Measurements from ENCODE around the gene ACBD3.
A peak's percentile ranks its signal among the peaks of the same experiment; 100 is the strongest.

ACBD3 gene

GRCh38 chr1:226176870-226177269 lies 9.7 kb downstream of the ACBD3 start:
- no peak overlapping the region for H3K27ac ChIP-seq (ENCODE audit: low read depth, low read length)
- no peak for DNase-seq
- no peak overlapping the region for H4K12ac ChIP-seq (ENCODE audit: low read depth, low read length)
- no peaks in the 10 kb centered on the region for H3K27me3 ChIP-seq (ENCODE audit: insufficient read depth, low read length)
- peaks cover 6% of the 10 kb centered on the region for H3K79me2 ChIP-seq (ENCODE audit: control insufficient read depth, insufficient read depth, low read length, poor library complexity)
- no peak overlapping the region for H2BK5ac ChIP-seq (ENCODE audit: low read depth, low read length, poor library complexity)
- no CpG with 5 or more reads among the region's 8 CpGs for WGBS (ENCODE audit: extremely low coverage, insufficient coverage, insufficient read length)
- H2BK120ac ChIP-seq (ENCODE audit: insufficient read depth, low read length, poor library complexity) = no peak overlapping the region
- H3K79me1 ChIP-seq (ENCODE audit: low read length) = no peaks in the 10 kb centered on the region
- no peak overlapping the region for H3K14ac ChIP-seq (ENCODE audit: low read length)
- H3K18ac ChIP-seq (ENCODE audit: low read length) = no peak overlapping the region
- H3K9me3 ChIP-seq (ENCODE audit: insufficient read depth, low read depth, low read length) = no peaks in the 10 kb centered on the region
- H4K8ac ChIP-seq (ENCODE audit: low read depth, low read length) = no peak overlapping the region
- no peak overlapping the region for H4K91ac ChIP-seq (ENCODE audit: low read depth, low read length)
- no peak overlapping the region for H3K4ac ChIP-seq (ENCODE audit: low read depth, low read length)
- H3K9ac ChIP-seq (ENCODE audit: low read length) = no peak overlapping the region
- H3K4me2 ChIP-seq (ENCODE audit: low read length) = no peak overlapping the region
- no peak overlapping the region for H3K4me3 ChIP-seq (ENCODE audit: low read depth, low read length)
- no peaks in the 10 kb centered on the region for H3K4me1 ChIP-seq (ENCODE audit: control insufficient read depth in 1 of 2, insufficient read depth in 2 of 2, low read length in 2 of 2)
- peaks cover 10 to 13% of the 10 kb centered on the region in 2 experiments for H3K36me3 ChIP-seq (ENCODE audit: control insufficient read depth in 1 of 2, insufficient read depth in 2 of 2, low read length in 2 of 2)
- no peak overlapping the region for H2AFZ ChIP-seq (ENCODE audit: insufficient read depth, low read length, poor library complexity)
- no peak overlapping the region for H3K23ac ChIP-seq (ENCODE audit: low read length)
- no peak overlapping the region for H2AK5ac ChIP-seq (ENCODE audit: low read length)
- H2BK12ac ChIP-seq (ENCODE audit: low read length) = no peak overlapping the region

GRCh38 chr1:226172589-226172988 lies 14.0 kb downstream of the ACBD3 start:
- H3K79me2 ChIP-seq (ENCODE audit: control insufficient read depth, insufficient read depth, low read length, poor library complexity) = peaks cover 4% of the 10 kb centered on the region

DNA sequence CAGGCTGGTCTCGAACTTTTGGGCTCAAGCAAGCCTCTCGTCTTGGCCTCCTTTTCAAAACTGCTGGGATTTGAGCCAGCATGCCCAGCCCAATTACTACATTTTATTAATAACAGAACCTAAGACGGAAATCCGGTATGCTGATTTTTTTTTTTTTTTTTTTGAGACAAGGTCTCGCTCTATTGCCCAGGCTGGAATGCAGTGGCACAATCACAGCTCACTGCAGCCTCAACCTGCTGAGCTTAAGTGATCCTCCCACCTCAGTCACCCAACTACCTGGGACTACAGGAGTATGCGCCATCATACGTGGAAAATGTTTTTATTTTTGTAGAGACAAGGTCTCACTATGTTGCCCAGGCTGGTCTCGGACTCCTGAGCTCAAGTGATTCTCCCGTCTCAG lies 20.2 kb downstream of the ACBD3 start:
- no peak overlapping the region for H4K91ac ChIP-seq (ENCODE audit: low read depth, low read length)
- H3K14ac ChIP-seq (ENCODE audit: low read length) = no peak overlapping the region
- no peak overlapping the region for H4K8ac ChIP-seq (ENCODE audit: low read depth, low read length)
- H3K4me2 ChIP-seq (ENCODE audit: low read length) = no peak overlapping the region
- DNase-seq = no peak
- no peak overlapping the region for H3K4ac ChIP-seq (ENCODE audit: low read depth, low read length)
- H2BK12ac ChIP-seq (ENCODE audit: low read length) = no peak overlapping the region
- H3K9me3 ChIP-seq (ENCODE audit: insufficient read depth, low read depth, low read length) = no peaks in the 10 kb centered on the region
- no peak overlapping the region for H4K12ac ChIP-seq (ENCODE audit: low read depth, low read length)
- H3K79me2 ChIP-seq (ENCODE audit: control insufficient read depth, insufficient read depth, low read length, poor library complexity) = peaks cover 3% of the 10 kb centered on the region
- H3K9ac ChIP-seq (ENCODE audit: low read length) = no peak overlapping the region
- H3K27me3 ChIP-seq (ENCODE audit: insufficient read depth, low read length) = no peaks in the 10 kb centered on the region
- no CpG with 5 or more reads among the region's 9 CpGs for WGBS (ENCODE audit: extremely low coverage, insufficient coverage, insufficient read length)
- H2BK5ac ChIP-seq (ENCODE audit: low read depth, low read length, poor library complexity) = no peak overlapping the region
- peak overlapping the region; percentile 56 for H3K18ac ChIP-seq (ENCODE audit: low read length)
- no peak overlapping the region for H3K23ac ChIP-seq (ENCODE audit: low read length)
- H3K4me1 ChIP-seq (ENCODE audit: control insufficient read depth in 1 of 2, insufficient read depth in 2 of 2, low read length in 2 of 2) = no peaks in the 10 kb centered on the region
- H3K79me1 ChIP-seq (ENCODE audit: low read length) = no peaks in the 10 kb centered on the region
- no peak overlapping the region for H3K4me3 ChIP-seq (ENCODE audit: low read depth, low read length)
- no peak overlapping the region for H2BK120ac ChIP-seq (ENCODE audit: insufficient read depth, low read length, poor library complexity)
- no peak overlapping the region for H2AFZ ChIP-seq (ENCODE audit: insufficient read depth, low read length, poor library complexity)
- peaks cover 18 to 25% of the 10 kb centered on the region in 2 experiments for H3K36me3 ChIP-seq (ENCODE audit: control insufficient read depth in 1 of 2, insufficient read depth in 2 of 2, low read length in 2 of 2)
- H3K27ac ChIP-seq (ENCODE audit: low read depth, low read length) = no peak overlapping the region
- H2AK5ac ChIP-seq (ENCODE audit: low read length) = no peak overlapping the region

More at GRCh38 chr1:226172589-226172988, 14.0 kb downstream of the ACBD3 start:
- H3K4ac ChIP-seq (ENCODE audit: low read depth, low read length) = peak overlapping the region; percentile 75
- no peaks in the 10 kb centered on the region for H3K79me1 ChIP-seq (ENCODE audit: low read length)
- H3K9ac ChIP-seq (ENCODE audit: low read length) = no peak overlapping the region
- H4K91ac ChIP-seq (ENCODE audit: low read depth, low read length) = no peak overlapping the region
- no CpG with 5 or more reads among the region's 5 CpGs for WGBS (ENCODE audit: extremely low coverage, insufficient coverage, insufficient read length)
- H3K36me3 ChIP-seq (ENCODE audit: control insufficient read depth in 1 of 2, insufficient read depth in 2 of 2, low read length in 2 of 2) = peaks cover 7 to 15% of the 10 kb centered on the region in 2 experiments
- no peak overlapping the region for H3K23ac ChIP-seq (ENCODE audit: low read length)
- no peak overlapping the region for H2AK5ac ChIP-seq (ENCODE audit: low read length)
- no peak for DNase-seq
- H2BK5ac ChIP-seq (ENCODE audit: low read depth, low read length, poor library complexity) = no peak overlapping the region
- no peak overlapping the region for H2AFZ ChIP-seq (ENCODE audit: insufficient read depth, low read length, poor library complexity)
- H3K27me3 ChIP-seq (ENCODE audit: insufficient read depth, low read length) = no peaks in the 10 kb centered on the region
- H3K14ac ChIP-seq (ENCODE audit: low read length) = no peak overlapping the region
- no peak overlapping the region for H4K12ac ChIP-seq (ENCODE audit: low read depth, low read length)
- no peaks in the 10 kb centered on the region for H3K9me3 ChIP-seq (ENCODE audit: insufficient read depth, low read depth, low read length)
- no peak overlapping the region for H4K8ac ChIP-seq (ENCODE audit: low read depth, low read length)
- no peak overlapping the region for H3K27ac ChIP-seq (ENCODE audit: low read depth, low read length)
- H2BK12ac ChIP-seq (ENCODE audit: low read length) = no peak overlapping the region
- H3K4me1 ChIP-seq (ENCODE audit: control insufficient read depth in 1 of 2, insufficient read depth in 2 of 2, low read length in 2 of 2) = no peaks in the 10 kb centered on the region
- no peak overlapping the region for H3K18ac ChIP-seq (ENCODE audit: low read length)
- H3K4me2 ChIP-seq (ENCODE audit: low read length) = no peak overlapping the region
- H2BK120ac ChIP-seq (ENCODE audit: insufficient read depth, low read length, poor library complexity) = no peak overlapping the region
- H3K4me3 ChIP-seq (ENCODE audit: low read depth, low read length) = no peak overlapping the region

DNA sequence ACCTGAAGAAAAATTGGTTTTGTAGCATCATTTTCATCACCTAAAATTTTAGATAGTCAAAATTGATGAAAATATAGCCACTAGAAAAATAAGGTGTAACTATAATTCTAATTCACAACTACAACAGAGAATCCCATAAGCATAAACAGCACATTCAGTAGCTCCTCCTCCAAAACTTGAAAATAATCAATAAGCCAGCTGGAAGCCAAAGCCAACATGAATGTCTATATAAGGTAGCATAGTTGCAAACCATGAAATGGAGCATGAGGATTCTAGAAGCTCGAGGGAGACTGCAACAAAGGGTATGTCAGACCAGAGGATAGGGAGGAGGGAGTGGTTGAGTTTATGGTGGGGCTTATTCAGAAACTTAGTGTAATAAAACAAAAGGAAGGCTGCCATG lies 22.4 kb downstream of the ACBD3 start:
- Histone ChIP-seq H3K9me3 (ENCODE audit: insufficient read depth, low read depth, low read length) (no peaks in the 10 kb centered on the region), H3K27ac (ENCODE audit: low read depth, low read length) (no peak overlapping the region), H4K8ac (ENCODE audit: low read depth, low read length) (no peak overlapping the region), H2BK5ac (ENCODE audit: low read depth, low read length, poor library complexity) (no peak overlapping the region), H3K4ac (ENCODE audit: low read depth, low read length) (no peak overlapping the region), H2BK12ac (ENCODE audit: low read length) (no peak overlapping the region), H3K79me1 (ENCODE audit: low read length) (no peaks in the 10 kb centered on the region), H3K36me3 (ENCODE audit: control insufficient read depth in 1 of 2, insufficient read depth in 2 of 2, low read length in 2 of 2) (peaks cover 24 to 42% of the 10 kb centered on the region in 2 experiments), H2AK5ac (ENCODE audit: low read length) (no peak overlapping the region), H3K4me2 (ENCODE audit: low read length) (no peak overlapping the region), H3K18ac (ENCODE audit: low read length) (no peak overlapping the region), H3K4me3 (ENCODE audit: low read depth, low read length) (no peak overlapping the region), H2BK120ac (ENCODE audit: insufficient read depth, low read length, poor library complexity) (no peak overlapping the region), H3K4me1 (ENCODE audit: control insufficient read depth in 1 of 2, insufficient read depth in 2 of 2, low read length in 2 of 2) (no peaks in the 10 kb centered on the region), H3K27me3 (ENCODE audit: insufficient read depth, low read length) (no peaks in the 10 kb centered on the region), H2AFZ (ENCODE audit: insufficient read depth, low read length, poor library complexity) (no peak overlapping the region), H3K23ac (ENCODE audit: low read length) (no peak overlapping the region), H3K14ac (ENCODE audit: low read length) (no peak overlapping the region), H3K79me2 (ENCODE audit: control insufficient read depth, insufficient read depth, low read length, poor library complexity) (peaks cover 2% of the 10 kb centered on the region), H4K91ac (ENCODE audit: low read depth, low read length) (no peak overlapping the region), H4K12ac (ENCODE audit: low read depth, low read length) (no peak overlapping the region), H3K9ac (ENCODE audit: low read length) (no peak overlapping the region)
- DNase-seq = no peak
- no CpG with 5 or more reads among the region's 1 CpG for WGBS (ENCODE audit: extremely low coverage, insufficient coverage, insufficient read length)

Data from trophoblast cell (in vitro differentiated cells and primary cell).